Esophagus muscularis mucosa (tissue), 4 donors: Measurements from ENCODE around the gene THUMPD3.

Source experiments
- EP300 ChIP-seq: sonication (generic); formaldehyde crosslinking; IDR thresholded peaks from one replicate; pipeline ENCODE4 v1.6.1; 2017; ENCODE audit warnings: antibody characterized with exemption
- POLR2AphosphoS5 ChIP-seq, 2 donors: sonication (generic); formaldehyde crosslinking; IDR thresholded peaks; one replicate each; pipeline ENCODE4 v1.6.1; 2017; ENCODE audit warnings: antibody characterized with exemption in 2 of 2
- TF ChIP-seq, protein P1 (sequence below), 3 experiments: fragments of 200-600 bp in 2 of 3; fragments of 450-650 bp in 1 of 3; sonication (generic) in 2 of 3; IDR thresholded peaks; one replicate each; pipeline ENCODE4 v1.5.1; 2017 to 2019; ENCODE audit warnings: antibody characterized with exemption in 3 of 3, mild to moderate bottlenecking in 2 of 3, moderate library complexity in 1 of 3

DNA sequence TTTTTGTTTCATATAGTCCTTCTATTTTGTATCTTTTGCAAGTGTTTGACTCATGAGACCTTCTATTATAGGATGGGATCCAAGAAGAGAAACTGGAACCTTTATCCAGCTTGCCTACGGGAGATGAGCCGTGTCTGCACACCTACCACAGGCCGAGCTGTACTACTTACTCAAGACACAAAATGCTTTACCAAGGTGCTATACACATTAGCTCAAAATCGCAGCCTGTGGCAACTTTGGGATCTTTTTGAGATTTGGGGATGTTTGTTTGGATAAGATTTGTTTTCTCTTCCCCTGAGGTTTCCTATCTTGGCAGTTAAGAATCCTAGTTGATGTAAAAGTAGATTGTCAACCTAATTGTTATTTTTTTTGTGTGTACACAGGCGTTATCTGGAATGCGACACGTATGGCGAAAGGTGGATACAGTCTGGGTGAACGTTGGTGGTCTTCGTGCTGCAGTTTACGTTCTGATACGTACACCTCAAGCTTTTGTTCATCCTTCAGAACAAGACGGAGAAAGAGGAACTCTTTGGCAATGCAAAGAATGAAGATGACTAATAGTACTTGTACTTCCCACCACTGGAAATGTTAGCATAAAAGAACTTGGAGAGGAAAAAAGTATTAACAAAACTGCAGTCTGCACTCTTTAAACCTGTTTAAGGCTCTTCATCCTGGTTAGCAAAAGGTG is 21.4 kb downstream of the THUMPD3 start:
- TF ChIP-seq, protein P1, sequence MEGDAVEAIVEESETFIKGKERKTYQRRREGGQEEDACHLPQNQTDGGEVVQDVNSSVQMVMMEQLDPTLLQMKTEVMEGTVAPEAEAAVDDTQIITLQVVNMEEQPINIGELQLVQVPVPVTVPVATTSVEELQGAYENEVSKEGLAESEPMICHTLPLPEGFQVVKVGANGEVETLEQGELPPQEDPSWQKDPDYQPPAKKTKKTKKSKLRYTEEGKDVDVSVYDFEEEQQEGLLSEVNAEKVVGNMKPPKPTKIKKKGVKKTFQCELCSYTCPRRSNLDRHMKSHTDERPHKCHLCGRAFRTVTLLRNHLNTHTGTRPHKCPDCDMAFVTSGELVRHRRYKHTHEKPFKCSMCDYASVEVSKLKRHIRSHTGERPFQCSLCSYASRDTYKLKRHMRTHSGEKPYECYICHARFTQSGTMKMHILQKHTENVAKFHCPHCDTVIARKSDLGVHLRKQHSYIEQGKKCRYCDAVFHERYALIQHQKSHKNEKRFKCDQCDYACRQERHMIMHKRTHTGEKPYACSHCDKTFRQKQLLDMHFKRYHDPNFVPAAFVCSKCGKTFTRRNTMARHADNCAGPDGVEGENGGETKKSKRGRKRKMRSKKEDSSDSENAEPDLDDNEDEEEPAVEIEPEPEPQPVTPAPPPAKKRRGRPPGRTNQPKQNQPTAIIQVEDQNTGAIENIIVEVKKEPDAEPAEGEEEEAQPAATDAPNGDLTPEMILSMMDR (IDR thresholded peaks at IDR 0.05) = no peak
- TF ChIP-seq POLR2AphosphoS5 (IDR thresholded peaks at IDR 0.05) (no peak), EP300 (no peak)
